ENCODE results near the gene PLPP1.
"Not testable (repeated sequence)": the region's sequence is repeated elsewhere in the genome, so short reads cannot be mapped to it uniquely, and the experiment has no call there.

The PLPP1 gene

DNA sequence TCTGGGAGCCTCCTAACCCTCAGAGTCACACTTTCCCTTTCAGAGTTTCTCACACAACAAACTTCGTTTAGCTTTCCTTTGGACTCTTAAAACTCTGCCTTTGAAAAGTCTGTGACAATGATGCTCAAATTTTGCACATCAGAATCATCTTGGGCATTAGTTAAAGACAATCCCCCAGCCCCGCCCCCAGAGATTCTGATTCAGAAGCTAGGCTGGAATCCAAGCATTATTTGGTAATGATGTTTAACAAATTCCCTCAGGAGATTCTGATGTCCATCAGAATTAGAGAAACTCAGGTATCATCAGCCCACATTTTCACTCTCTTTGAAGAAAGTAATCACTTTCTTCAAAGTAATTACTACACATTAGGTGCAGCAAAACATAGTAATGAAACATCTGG, 9.6 kb upstream of the PLPP1 start:
- no peak for DNase-seq

DNA sequence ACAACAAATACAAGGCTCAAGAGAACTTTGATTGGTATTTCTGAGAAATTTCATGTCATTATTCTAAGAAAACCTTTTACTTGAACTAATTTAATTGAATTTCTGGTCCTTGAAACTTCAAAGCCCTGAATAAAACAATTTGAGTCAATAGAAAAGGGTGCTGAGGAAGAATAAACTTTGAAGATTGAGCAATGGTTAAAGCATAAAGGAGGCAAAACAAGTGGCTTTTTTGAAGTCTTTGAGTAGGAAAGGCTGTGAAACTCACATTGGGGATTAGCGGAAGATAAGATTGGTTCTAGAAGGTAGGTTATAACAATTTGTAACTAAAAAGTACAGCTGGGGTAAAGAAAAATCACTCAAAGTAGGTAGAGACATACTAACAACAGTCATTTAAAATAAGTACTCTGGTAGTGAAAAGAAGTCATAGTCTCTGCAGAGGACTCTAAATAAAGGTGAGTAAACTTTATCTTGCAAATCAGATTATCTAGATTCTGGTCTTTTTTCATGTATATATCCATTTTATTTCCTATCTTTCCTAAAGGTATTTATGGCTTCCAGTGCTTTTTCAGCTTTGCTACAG, 6.4 kb upstream of the PLPP1 start:
- no peak for DNase-seq

DNA sequence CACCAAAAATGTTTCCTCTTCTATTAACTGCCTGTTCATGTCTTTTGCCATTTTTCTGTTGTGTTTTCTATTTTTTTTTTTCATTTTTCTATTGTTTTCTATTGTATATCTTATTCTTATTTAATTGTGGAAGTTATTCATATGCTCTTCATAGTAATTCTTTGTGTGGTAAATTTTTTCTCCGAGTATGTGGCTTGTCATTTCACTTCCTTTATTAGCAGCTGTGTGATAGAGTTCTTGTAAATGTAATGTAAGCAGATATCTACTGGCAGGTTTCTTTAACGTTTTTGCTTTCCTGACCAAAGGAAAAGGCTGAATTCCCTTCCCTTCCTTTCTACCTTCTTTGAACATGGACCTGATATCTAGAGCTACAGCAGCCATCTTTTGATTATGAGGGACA, 5.8 kb upstream of the PLPP1 start:
- no peak for DNase-seq

DNA sequence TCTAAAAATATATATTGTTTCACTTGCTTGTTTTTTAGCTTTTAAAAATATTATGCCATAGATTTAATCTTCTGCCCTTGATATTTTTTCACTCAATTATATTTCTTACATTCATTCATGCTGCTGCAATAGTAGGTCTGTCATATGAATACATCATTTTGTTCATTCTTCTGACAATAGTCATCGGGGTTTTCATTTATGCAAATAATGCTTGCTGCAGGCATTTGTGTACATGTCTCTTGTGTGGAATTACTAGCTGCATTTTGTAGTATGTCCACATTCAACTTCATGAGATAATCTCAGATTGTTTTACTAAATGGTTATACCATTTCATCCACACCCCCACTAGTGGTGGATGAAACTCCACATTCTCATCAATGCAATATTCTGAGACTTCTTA, 5.3 kb upstream of the PLPP1 start:
- DNase-seq: no peak

DNA sequence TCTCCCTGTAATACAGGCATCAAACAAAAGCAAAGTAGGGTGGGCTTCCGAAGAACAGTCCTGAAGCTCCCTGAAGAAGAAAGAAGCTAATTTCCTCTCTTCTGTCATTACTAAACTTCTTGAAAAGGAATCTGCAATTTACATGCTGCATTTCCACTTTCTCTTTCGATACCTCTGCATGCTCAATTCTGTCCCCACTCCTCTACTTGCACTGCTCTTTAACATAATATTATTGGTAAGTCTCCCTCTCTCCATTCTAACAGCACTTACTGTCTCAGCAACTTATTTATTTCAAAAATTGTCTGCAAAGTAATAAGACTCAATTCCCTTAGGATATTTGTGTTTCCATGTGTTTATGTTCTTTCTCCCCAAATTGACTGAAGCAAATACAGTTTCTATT, 3.9 kb upstream of the PLPP1 start:
- no peak for DNase-seq

DNA sequence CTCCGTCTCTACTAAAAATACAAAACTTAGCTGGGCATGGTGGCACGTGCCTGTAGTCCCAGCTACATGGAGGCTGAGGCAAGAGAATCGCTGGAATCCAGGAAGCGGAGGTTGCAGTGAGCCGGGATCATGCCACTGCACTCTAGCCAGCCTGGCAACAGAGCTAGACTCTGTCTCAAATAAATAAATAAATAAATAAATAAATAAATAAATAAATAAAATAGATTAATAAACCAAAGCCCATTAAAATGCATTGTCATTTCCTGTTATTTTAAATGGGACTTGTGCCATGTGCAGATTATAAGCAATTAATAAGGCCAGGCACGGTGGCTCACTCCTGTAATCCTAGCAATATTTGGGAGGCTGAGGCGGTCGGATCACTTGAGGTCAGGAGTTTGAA, 2.6 kb upstream of the PLPP1 start:
- DNase-seq: not testable (repeated sequence)

DNA sequence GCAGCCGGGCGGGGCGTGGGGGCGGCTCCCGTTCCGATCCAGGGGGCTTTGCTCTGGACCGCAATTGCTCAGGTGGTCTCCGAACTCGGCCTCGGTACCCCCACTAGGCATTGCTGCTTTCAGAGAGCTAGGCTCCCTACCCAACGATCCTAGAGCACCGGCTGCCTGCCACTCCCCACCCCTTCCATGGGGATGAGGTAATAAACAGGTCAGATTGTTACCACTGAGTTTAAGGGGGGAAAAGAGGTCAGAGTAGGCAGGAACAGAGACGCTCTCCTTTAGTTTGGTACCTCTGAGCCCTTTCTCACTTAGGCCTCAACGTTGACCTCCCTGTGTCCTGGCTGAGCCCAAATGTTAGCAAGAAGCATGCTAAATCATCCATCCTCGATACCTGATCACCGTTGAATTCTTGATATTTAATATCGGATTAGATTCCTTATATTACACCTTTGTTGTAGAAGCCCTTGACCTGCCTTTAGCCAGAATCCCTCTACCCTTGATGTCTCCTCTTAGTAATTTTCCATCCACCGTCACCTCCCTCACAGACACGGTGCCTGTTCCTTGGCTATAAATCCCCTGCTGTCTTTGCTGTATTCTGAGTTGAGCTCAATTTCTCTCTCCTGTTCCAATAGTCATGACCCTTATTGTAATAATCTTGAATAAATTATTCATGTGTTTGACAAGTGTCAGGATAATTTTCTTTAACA, 588 bp upstream of the PLPP1 start:
- no peak for DNase-seq

DNA sequence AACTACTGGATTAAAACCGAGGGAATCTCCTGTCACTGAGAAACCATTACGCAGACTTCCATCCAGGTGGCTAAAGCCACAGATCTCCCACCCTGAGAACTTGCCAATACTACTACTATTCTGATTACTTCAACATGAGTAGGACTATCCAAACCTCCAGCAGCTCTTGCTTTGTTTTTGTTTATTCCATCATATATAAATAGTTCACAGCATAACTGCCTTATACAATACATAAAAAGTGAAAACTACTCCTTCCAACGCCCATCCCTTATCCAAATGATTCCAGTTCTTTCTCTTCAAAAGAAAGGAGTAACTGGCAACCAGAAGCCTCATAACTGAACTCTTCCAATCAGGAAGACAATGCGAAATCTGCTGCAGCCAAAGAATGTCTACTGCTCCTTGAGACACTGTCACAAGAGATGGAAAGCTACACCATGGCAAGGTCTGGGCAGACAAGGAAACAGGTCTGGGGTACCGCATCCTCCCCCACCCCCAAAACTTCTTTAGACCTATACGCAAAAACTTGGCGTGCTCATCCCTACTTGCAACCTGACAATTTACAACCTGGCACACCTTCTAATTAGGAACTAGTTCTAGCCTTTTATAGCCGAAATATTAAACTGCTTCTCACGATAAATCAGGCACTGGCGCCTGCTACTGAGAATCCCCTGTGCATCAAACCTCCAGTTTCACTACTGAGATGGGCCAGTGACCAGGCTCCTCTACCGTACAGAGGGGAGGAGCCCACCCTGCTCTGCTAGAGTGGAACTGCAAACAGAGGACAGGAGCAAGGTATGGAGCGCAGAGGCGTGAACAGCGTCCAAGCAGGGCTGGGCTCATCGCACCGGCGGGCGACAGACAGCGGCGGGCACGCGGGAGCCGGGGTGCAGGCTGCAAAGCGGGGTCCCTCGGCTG, 986 bp downstream of the PLPP1 start:
- DNase-seq: peak in 1 of 2 experiments; percentile 63

DNA sequence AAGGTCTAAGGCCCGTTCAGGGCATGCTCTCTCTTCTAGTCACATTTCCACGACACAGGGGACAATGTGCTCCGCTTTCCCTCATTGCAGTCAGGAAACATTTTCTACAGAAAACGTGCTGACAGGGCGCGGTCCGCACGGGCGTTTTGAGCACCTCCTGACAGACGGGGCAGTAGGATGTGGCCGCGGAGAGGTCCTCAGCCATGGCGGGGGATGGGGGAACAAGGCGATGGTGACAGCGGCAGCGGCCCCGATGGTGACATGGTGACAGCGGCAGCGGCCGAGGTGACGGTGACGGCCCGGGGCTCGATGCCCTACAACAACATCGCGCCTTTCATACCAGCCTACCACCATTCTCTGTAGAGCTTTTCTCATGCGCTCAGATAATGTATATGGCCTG, 4.1 kb downstream of the PLPP1 start:
- DNase-seq: no peak

DNA sequence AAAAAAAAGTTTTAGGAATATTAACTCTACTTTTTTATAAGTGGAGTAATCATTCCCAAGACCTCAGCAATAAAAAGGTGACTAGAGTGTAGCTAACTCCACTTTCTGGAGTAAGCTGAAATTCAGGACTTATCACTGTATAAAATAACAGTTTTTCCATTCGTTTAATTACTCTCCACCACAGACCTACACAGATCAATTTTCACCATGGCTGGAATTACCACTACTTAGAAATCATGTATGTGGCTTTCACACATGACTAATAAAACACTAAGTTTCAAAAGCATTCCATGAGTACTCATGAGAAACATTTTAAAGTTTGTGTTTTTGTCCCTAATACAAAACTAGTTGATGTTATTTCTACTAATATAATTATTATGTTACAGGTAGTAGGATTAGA, 9.9 kb downstream of the PLPP1 start:
- no peak for DNase-seq

DNA sequence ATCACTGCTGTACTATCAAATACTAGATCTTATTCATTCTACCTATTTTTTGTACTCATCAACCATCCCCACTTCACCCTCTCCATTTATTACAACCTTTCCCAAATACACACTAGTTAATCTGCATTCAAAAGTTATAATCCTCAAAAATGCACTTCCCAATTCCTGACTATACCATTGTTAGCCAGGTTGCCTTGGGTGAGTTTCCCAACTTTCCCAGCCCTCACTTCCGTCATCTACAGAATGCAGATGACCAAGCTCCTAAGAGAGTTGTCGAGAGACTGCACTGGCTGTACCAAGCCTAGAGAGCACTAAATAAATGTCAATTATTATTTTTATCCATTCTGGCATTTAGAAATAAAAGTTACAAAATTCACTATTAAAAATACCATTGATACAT, 11.5 kb downstream of the PLPP1 start:
- no peak for DNase-seq

DNA sequence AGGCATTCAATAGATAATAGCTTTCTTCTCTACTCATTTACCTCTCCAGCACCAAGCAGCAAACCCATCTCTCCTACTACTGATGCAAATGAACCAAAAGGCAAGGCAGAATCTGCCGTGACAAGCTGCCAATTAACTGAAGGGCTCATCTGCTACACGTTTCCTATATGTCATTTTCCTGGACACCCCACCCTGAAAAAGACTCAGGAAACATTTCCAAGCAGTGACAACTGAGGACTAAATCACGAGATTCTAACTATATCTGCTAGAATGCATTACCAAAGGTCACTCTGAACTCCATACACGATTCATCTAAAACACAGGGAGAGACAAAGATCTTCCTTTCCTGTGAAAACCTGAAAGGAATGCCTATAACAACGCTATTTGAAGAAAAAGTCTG, 12.9 kb downstream of the PLPP1 start:
- no peak for DNase-seq

DNA sequence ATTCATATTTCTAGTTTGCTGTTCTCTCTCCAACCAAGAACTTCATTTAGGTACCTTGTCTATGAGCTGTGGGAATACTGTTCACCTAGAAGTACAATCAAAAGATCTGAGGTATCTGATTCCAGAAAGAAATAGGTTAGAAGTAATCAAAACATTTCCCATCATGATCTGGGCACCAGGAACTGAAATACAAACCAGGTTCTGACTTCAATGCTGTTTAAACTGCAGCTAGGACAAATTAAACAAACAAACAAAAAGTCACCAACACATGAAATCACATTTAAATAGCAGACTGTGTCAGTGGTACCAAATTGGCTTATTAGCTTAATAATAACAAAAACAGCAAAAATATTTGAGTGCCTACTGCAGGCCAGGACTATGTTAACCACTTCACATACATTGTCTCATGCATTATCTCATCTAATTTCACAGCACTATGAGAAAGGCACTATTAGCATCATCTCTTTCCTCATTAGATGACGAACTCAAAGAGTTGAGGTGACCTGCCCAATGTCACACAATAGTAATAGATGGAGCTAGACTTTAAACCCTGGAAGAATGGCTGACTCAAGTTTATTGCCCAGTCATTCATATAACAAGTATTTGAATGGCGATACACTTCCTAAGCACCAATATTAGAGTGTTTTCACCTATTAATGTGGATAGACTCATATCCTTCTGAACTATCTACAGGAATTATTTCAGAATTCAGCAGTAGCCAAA, 14.5 kb downstream of the PLPP1 start:
- DNase-seq: no peak

DNA sequence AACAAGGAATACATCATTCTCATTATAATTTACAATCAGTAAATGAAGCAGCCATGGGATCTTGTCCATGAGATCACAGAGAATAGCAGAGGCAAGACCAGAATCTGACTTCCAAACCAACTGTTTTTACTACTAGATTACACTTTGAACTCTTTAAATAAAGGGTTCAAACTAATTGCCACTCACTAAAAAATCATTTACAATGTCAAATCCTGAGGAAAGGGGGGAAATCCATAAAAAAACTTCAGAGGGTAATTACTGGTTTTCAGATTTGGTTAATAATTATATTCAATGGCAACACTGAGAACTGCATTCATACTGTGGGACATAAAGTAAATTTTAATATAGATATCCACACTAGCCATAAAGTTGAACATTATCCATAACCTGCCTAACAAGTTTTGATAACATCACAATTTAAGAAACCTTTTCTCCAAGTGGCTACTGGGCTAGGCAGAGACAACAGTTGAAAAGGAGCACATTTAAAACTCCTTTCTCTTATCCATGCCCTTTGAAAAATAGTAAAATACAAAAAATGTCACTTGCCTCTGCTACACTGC, 15.9 kb downstream of the PLPP1 start:
- DNase-seq: no peak

DNA sequence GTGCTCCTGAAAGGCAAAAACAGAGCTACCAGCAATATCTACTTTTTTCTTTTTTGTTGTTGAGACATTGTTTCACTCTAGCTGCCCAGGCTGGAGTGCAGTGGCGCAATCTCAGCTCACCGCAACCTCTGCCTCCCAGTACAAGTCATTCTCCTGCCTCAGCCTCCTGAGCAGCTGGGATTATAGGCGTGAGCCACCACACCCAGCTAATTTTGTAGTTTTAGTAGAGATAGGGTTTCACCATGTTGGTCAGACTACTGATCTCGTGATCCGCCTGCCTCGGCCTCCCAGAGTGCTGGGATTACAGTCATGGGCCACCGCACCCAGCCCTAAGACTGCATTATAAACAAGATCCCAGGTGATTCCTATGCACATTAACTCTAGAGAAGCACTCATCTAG, 17.0 kb downstream of the PLPP1 start:
- DNase-seq: no peak

DNA sequence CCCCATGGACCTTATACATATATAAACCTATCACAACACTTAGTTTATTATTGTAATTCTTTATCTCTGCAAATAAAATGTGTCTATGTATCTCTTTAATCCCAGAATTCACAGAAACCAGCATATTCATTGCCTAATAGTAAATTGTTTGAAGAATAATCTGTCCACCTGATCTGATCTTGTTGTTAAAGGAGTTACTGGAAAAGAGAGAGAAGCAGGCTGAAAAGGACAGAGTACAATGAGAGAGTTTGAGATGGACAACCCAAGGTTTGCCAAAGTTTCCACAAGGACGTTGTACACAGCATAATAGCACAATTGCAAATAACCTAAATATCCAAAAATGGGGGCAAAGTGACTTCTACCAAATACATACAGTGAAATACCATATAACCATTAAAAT, 23.8 kb downstream of the PLPP1 start:
- DNase-seq: no peak

DNA sequence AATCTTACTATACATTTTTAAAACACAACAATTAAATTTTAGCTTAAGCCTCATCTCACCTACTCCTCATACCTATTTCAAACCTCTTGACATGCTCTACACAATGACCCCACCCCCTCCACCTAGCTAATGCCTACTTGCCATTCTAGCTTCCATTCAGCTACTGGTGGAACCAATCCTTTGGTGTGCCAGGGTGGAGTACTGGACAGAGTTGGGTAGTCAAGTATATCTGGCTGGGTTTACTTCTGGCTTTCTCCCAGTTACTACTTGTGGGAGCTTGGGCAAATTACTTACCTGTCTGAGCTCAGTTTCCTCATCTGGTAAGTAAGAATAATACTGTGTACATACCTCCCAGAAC, 24.3 kb downstream of the PLPP1 start:
- no peak for DNase-seq

DNA sequence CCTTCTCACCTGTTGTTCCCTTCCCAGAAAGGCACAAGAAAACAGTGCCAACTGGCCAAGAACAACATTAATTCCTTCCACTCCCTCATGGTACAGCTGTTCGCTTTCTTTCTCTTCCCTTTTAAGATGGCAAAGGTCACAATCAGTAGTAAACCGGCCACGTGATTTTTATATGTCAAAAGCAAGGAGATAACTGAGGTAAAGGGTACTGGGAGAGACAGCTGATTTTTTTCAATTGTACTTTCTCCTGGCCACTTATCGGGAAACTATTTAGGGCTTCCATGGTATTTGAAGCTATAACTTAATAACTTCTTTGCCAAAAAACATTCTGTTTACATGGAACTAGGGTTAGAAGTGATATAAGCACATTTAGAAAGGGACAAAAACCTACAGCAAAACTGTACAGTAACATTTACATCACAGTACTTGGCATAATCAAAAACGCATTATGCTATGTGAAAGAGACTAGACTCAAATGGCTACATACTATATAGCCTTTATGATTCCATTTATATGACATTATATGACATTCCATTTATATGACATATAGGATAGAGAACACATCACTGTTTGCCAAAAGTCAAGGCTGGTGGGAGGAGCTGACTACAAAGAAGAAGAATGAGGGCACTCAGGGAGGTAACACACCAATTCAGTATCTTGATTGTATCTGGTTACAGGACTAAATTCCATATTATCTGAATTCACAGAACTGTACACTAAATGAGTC, 24.8 kb downstream of the PLPP1 start:
- no peak for DNase-seq

DNA sequence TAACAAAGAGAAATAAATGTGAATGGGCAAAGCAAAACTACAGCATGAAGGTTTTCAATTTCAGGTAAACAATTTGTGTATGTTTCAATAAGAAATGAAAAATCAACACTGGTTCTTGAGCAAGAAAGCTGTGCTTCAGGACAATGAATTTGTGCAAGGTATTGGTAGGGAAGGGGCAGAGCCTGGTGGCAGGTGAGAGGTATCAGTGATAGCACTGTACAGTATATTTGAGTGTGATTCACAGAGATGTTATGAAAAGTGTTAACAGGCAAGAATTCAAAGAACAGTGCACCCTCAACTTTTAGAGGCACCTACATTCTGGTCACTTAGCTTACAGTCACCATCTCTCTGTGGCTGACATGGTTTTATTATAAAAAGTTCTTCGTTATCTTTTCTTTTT, 25.7 kb downstream of the PLPP1 start:
- no peak for DNase-seq

DNA sequence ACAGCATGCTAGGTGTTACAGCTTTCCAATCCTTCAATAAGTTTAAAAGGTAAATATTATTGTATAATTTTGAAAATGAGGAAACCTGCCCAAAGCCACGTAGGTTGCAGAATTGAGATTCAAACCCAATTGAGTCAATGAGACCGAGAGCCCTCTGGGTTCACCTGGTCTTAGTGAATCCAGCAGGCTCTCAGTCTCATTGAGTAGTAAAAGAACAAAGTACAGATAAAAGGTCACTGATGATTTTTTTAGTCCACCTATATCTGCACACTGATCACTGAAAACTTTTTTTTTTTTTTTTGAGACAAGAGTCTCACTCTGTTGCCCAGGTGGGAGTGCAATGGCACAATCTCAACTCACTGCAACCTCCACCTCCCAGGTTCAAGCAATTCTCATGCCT, 27.2 kb downstream of the PLPP1 start:
- no peak for DNase-seq

DNA sequence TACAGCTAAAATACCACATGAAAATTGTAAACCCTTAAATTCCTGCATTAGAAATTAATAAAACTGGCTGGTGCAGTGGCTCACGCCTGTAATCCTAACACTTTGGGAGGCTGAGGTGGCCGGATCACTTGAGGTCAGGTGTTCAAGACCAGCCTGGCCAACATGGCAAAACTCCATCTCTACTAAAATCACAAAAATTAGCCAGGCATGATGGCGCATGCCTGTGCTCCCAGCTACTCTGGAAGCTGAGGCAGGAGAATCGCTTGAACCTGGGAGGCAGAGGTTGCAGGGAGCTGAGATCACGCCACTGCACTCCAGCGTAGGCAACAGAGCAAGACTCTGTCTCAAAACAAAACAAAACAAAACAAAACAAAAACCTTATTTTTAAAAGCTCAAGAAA, 29.1 kb downstream of the PLPP1 start:
- DNase-seq: not testable (repeated sequence)

DNA sequence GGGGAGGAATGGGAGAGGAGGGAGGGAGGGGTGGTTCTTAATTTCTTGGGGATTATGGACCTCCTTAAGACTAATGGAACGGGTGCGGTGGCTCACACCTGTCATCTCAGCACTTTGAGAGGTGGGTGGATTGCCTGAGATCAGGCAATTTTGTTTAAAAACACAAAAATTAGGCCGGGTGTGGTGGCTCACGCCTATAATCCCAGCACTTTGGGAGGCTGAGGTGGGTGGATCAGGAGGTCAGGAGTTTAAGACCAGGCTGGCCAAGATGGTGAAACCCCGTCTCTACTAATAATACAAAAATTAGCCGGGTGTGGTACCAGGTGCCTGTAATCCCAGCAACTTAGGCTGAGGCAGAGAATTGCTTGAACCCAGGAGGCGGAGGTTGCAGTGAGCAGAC, 30.8 kb downstream of the PLPP1 start:
- DNase-seq: not testable (repeated sequence)

Data from NCI-H446 (cell line).